Frontal cortex (tissue), 4 donors: ENCODE measurements around the gene RGPD4. TPM values are rescaled to one million over a fixed set of nuclear protein-coding genes. Genes with fewer than 3 reads are reported as not detected.
"Not testable (repeated sequence)": the region's sequence is repeated elsewhere in the genome, so short reads cannot be mapped to it uniquely, and the experiment has no call there.

Source experiments
- DNase-seq, 2 donors: peaks; one replicate each; pipeline ENCODE4 v3.0.0; 2012; ENCODE audit warnings: low spot score in 2 of 2
- FAIRE-seq: peaks from 2 replicates; lab custom pipeline; 2012; peaks lifted over from hg19 to GRCh38; lab: Jason Lieb, UNC
- total RNA-seq: library from RNA; depleted of rRNA; stranded (reverse); fragments of >200 nt; gene quantifications from one replicate; pipeline ENCODE4 v1.2.3, GENCODE V29; 2014
- donor health status: control.
- donor health status: control.
- donor health status: control.

RGPD4 gene
- not detected for total RNA-seq

- not testable (repeated sequence) for DNase-seq, FAIRE-seq
Observed at GRCh38 chr2:107826749-107827148, at the start of gene RGPD4. TSS of gene RGPD4 (plus strand) at chr2:107826892. CDS start at chr2:107827014, 122 bp downstream.

GRCh38 chr2:107777974-107778373, 48.7 kb upstream of the RGPD4 start:
- DNase-seq: no peak
- no peak for FAIRE-seq

GRCh38 chr2:107785756-107786155, 40.9 kb upstream of the RGPD4 start:
- DNase-seq (no peak), FAIRE-seq (no peak)

- DNase-seq (no peak), FAIRE-seq (no peak)
Observed at GRCh38 chr2:107790837-107791236, 35.9 kb upstream of the RGPD4 start.

DNA sequence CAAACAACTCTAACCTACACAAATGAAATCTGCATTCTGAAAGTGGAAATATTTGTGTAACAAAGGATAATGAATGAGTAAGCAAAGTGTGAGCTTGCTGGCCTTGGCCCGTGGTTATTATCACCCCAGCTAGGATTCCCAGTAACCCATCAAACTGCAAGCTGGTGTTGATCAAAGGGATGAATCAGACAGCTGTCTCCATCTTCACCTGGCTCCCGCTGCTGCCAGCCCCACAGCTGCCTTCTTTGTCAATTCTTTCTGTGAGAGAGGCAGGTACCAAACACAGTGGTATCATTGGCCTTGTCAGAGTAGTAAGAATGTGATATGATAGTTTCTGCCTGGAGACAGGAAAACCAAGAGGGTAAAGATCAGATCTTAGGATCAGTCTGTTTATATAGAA, 25.2 kb upstream of the RGPD4 start:
- FAIRE-seq (no peak), DNase-seq (no peak)

- DNase-seq (no peak), FAIRE-seq (no peak)
Observed at GRCh38 chr2:107804608-107805498, 21.8 kb upstream of the RGPD4 start.

- DNase-seq (no peak), FAIRE-seq (no peak)
Observed at GRCh38 chr2:107806901-107807300, 19.8 kb upstream of the RGPD4 start.

GRCh38 chr2:107807988-107808387, 18.7 kb upstream of the RGPD4 start:
- no peak for FAIRE-seq
- no peak for DNase-seq

GRCh38 chr2:107808959-107809358, 17.7 kb upstream of the RGPD4 start:
- FAIRE-seq (no peak), DNase-seq (peak in 1 of 2 donors; percentile 11)

DNA sequence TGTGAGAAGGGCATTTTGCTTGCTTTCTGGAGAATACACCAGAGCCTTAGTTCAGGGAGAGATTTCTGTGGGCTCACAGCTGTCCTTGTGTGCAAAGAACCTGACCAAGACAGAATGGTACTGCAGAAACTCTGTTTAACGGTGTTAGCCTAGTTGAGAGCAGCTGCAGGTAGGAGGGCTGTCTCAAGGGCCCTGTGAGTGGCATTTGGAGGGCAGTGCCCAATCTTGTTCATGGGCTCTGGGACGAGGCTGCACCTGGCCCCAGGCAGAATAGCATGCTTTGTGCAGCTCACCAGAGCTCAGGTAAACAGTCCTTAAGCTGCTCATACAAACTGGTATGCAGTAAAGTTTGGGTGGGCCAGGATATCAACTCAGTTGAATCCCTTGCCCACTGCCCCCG, 16.9 kb upstream of the RGPD4 start:
- no peak for FAIRE-seq
- no peak for DNase-seq

DNA sequence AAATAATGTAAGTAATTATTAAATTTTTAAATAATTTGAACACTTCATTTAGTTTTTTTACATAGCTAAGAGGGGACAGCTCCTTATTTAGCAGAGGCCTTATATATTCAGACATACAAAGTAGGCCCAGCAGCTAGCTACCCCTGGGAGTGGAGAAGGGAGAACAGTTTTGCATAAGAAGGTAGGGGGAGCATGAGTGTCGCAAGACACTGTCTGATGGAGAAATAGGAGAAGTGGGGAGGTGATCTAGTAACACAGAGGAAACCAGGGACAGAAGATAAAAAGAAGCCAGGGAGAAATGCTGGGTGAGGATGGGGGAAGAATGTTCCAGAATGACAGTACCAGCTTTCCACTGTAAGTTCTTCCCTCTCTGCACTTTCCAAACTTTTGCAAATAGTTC, 16.0 kb upstream of the RGPD4 start:
- DNase-seq (no peak), FAIRE-seq (no peak)

DNA sequence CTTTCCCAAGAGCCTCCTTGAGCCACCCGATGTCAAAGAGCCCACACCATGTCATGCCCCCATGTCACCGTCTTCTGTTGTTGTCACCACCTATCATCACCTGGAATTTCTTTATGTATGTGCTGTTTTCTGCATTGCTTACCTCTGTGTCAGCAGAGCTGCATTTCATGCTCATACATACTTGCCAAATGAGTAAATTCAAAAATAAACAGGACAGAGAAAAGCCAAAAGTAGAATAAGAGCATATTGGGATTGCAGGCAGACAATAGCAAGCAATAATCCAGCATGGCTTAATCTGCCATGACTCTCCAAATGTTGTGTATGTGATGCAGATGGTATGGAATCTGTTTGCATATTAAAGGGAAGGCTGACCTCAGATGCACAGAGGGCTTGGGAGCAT, 15.3 kb upstream of the RGPD4 start:
- DNase-seq: no peak
- FAIRE-seq: no peak

- FAIRE-seq: no peak
Observed at GRCh38 chr2:107812006-107812405, 14.7 kb upstream of the RGPD4 start.

DNA sequence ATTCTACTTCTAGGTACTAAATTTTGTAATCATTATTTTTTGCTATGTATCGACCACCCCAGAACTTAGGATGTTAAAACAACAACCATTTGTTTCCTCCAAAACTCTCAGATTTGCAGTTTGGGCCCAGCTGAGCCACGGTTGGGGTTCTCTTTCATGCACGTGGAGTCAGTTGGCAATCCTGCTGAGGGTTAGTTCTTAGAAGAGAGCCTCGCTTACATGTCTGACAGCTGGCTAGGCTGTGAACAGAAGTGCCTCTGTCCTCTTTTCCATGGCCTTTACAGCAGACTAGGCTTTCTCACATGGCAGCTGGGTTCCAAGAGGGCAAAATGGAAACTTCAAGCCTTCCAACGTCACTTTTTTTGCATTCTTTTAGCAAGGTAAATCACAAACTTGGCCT, 9.3 kb upstream of the RGPD4 start:
- no peak for FAIRE-seq

More at GRCh38 chr2:107812006-107812405, 14.7 kb upstream of the RGPD4 start:
- no peak for DNase-seq

DNA sequence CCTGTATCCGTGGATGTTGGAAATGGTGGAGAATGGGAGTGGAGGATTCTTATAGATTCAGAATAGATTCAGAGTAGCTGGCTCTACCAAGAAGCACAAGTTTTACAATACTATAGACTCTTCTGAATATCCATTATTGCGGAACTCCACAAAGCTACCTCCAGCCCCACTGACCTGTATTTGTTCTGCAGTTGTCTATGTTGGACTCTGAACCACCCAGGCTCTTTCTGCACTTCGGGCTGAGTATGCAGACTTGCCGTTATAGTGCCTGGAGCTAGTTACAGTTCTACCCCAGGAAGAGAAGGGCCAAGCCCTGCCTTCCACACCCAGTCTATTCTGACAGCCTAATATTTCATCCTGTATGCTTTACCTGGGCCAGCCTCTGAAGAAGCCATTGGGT, 4.4 kb upstream of the RGPD4 start:
- DNase-seq (no peak), FAIRE-seq (no peak)

More for the DNA sequence above, 9.3 kb upstream of the RGPD4 start:
- no peak for DNase-seq

GRCh38 chr2:107824451-107825205, 2.1 kb upstream of the RGPD4 start:
- no peak for DNase-seq

DNA sequence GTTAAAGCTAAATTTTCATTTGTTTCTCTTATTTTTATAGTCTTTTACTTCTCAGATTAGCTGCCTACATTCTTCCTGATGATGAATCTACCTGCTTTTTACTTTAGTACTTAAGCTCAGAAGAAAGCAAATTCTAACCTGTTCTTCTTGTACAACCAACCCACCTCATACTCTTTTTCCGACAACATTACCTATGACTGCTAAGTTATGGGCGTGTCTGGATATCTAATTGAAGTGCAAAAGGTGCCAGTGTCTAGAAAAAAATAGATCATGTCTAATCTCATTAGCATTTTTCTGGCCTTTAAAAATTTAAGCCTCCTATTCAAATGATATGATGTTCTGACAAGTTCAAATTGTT, 1.5 kb upstream of the RGPD4 start:
- DNase-seq (no peak), FAIRE-seq (no peak)

More at GRCh38 chr2:107824451-107825205, 2.1 kb upstream of the RGPD4 start:
- FAIRE-seq: no peak

GRCh38 chr2:107829514-107829913, 2.8 kb downstream of the RGPD4 start:
- not testable (repeated sequence) for DNase-seq, FAIRE-seq

DNA sequence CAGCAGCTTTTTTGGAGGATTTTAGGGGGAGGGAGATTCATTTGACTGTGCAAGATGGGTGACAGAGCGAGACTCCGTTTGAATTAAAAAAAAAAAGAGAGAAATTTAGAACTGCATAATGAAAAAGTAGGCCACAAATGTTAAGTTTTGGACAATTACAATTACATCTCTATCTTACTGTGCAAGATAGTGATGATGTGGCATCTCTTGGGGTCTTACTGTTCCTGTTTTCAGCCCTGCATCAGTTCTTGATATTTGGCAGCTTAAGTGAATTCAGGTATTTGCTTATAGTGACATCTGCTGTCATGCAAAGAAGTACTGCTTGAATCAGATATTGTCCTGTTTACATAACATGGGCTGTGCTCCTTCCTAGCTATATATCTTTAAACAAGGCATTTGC, 6.5 kb downstream of the RGPD4 start:
- not testable (repeated sequence) for FAIRE-seq, DNase-seq

- FAIRE-seq, DNase-seq: not testable (repeated sequence)
Observed at GRCh38 chr2:107833618-107834017, 6.9 kb downstream of the RGPD4 start.

DNA sequence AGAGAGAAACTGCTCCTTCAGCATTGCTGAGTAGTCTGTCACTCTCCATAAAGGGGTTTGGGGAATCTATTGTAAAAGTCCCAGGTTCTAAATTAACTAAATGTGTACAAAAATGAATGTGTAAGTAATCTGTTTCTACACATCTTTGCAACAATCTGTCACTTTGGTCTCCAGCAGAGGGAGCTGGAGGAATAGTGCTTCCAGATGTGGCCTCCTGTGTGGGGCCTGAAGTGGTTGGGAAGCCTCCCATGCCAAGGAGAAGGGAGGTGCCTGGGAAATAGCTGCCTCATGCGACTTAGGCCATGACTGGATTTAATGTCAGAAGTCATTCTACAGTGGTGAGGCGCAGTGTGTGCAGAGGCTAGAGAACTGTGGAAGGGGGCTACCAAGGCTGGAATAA, 89.4 kb downstream of the RGPD4 start:
- not testable (repeated sequence) for FAIRE-seq, DNase-seq
